K562 (cell line): ENCODE results near the gene ETS1. TPM values are rescaled to one million over a fixed set of nuclear protein-coding genes. Genes with fewer than 3 reads are reported as not detected.

Experiments used
- ATAC-seq: fragments of 200-7000 bp; cut with Tn5 transposase; 3 replicates; pipeline ENCODE4 v1.9.1; 2020; ENCODE audit warnings: moderate library complexity
- BruUV-seq: library from RNA; stranded (reverse); fragments of 400-500 nt; replicated peaks from 2 replicates; lab custom pipeline; 2021; lab: Mats Ljungman, UMichigan
- CTCF ChIA-PET: fragments of 300-600 bp; formaldehyde crosslinking; extraction: SDS; loops from one replicate; lab custom pipeline; 2021; ENCODE audit warnings: low intra/inter-chr PET ratio; lab: Yijun Ruan, JAX
- POLR2A ChIA-PET: fragments of 300-600, 350-650 bp; sonication (Branson Sonifier 250); formaldehyde crosslinking; extraction: SDS; loops from one replicate; lab custom pipeline; 2021; ENCODE audit warnings: antibody characterized with exemption, inconsistent platforms; lab: Yijun Ruan, JAX
- DNase-seq, 4 experiments: peaks; one replicate each; pipeline versions ENCODE4 v3.0.0 to v3.0.0-alpha.2; 2011 to 2018; ENCODE audit warnings: low spot score in 3 of 4, mixed read lengths in 3 of 4; ENCODE audit errors: extremely low read depth in 1 of 4
- FAIRE-seq: peaks from 2 replicates; lab custom pipeline; 2011; peaks lifted over from hg19 to GRCh38; lab: Jason Lieb, UNC
- H2AFZ ChIP-seq: 2 replicates; pipeline ENCODE4 v1.6.0; 2011; ENCODE audit warnings: low read depth, low read length, control low read depth, inconsistent platforms
- H3K27ac ChIP-seq: fragments of 200-600 bp; 3 replicates; pipeline ENCODE4 v1.8.0; 2011; ENCODE audit warnings: low read depth, mild to moderate bottlenecking, control low read depth, inconsistent platforms, low read length, moderate library complexity, mixed read lengths; ENCODE audit errors: extremely low read depth
- H3K27me3 ChIP-seq, 2 experiments: fragments of 300-600 bp in 1 of 2; 2 replicates in 1 of 2; 3 replicates in 1 of 2; pipeline versions ENCODE4 v1.6.0 to v1.8.0; 2011; ENCODE audit warnings: inconsistent platforms in 2 of 2, low read length in 2 of 2, mild to moderate bottlenecking in 1 of 2, mixed read lengths in 1 of 2, moderate library complexity in 1 of 2; ENCODE audit not compliant: control insufficient read depth in 2 of 2, insufficient read depth in 2 of 2
- H3K36me3 ChIP-seq: fragments of 300-600 bp; 3 replicates; pipeline ENCODE4 v1.8.0; 2011; ENCODE audit warnings: mild to moderate bottlenecking, low read length, inconsistent platforms; ENCODE audit not compliant: control insufficient read depth, insufficient read depth
- H3K4me1 ChIP-seq, 2 experiments: fragments of 200-600 bp in 1 of 2; replicated peaks in 1 of 2; 2 replicates in 1 of 2; 3 replicates in 1 of 2; pipeline versions ENCODE4 v1.5.1 to v1.8.0; 2011; ENCODE audit warnings: inconsistent platforms in 2 of 2, low read length in 2 of 2, mild to moderate bottlenecking in 1 of 2, mixed read lengths in 1 of 2, moderate library complexity in 1 of 2; ENCODE audit not compliant: control insufficient read depth in 2 of 2, insufficient read depth in 2 of 2
- H3K4me2 ChIP-seq: 2 replicates; pipeline ENCODE4 v1.6.1; 2011; ENCODE audit warnings: low read length, control low read depth, inconsistent platforms, mixed read lengths; ENCODE audit not compliant: insufficient read depth
- H3K4me3 ChIP-seq: fragments of 200-600 bp; sonication (generic), shearing (Covaris generic); 2 replicates; pipeline ENCODE4 v1.5.1; 2016; ENCODE audit warnings: control low read depth, inconsistent platforms
- H3K79me2 ChIP-seq: fragments of 200-600 bp; 3 replicates; pipeline ENCODE4 v1.8.0; 2011; ENCODE audit warnings: low read length, inconsistent platforms; ENCODE audit not compliant: control insufficient read depth, insufficient read depth
- H3K9ac ChIP-seq, 2 experiments: 2 replicates each; pipeline versions ENCODE4 v1.6.0 to v1.6.1; 2011; ENCODE audit warnings: low read depth in 2 of 2, low read length in 2 of 2, control low read depth in 1 of 2, inconsistent platforms in 1 of 2, mild to moderate bottlenecking in 1 of 2, mixed read lengths in 1 of 2; ENCODE audit not compliant: insufficient read depth in 1 of 2
- H3K9me1 ChIP-seq: one replicate; pipeline ENCODE4 v1.6.0; 2011; ENCODE audit warnings: inconsistent platforms, mild to moderate bottlenecking, low read length, moderate library complexity; ENCODE audit not compliant: control insufficient read depth, insufficient read depth
- H3K9me3 ChIP-seq: replicated peaks from 2 replicates; pipeline ENCODE4 v1.5.1; 2011; ENCODE audit warnings: low read depth, low read length, inconsistent platforms; ENCODE audit not compliant: control insufficient read depth, insufficient read depth
- H4K20me1 ChIP-seq: replicated peaks from 2 replicates; pipeline ENCODE4 v1.6.1; 2011; ENCODE audit warnings: low read length, inconsistent platforms, mixed read lengths; ENCODE audit not compliant: control insufficient read depth, insufficient read depth
- ETV1 ChIP-seq: fragments of 450-650 bp; conservative IDR thresholded peaks from 2 replicates; pipeline ENCODE4 v1.6.1; 2016; ENCODE audit warnings: missing genetic modification characterization, control low read depth, low read depth, missing compliant biosample characterization
- FOXK1 ChIP-seq: sonication (generic); formaldehyde crosslinking; IDR thresholded peaks from 2 replicates; pipeline ENCODE4 v1.8.0; 2022; ENCODE audit warnings: missing genetic modification reagents, mild to moderate bottlenecking, borderline replicate concordance
- IFI16 ChIP-seq: fragments of 250-450 bp; sonication (Bioruptor Pico); IDR thresholded peaks from 2 replicates; pipeline ENCODE4 v2.1.2; 2022; ENCODE audit warnings: mild to moderate bottlenecking, inconsistent platforms
- KLF1 ChIP-seq: fragments of 450-650 bp; IDR thresholded peaks from 2 replicates; pipeline ENCODE4 v1.6.1; 2016; ENCODE audit warnings: missing genetic modification characterization, missing compliant biosample characterization
- KLF16 ChIP-seq: IDR thresholded peaks from 2 replicates; pipeline ENCODE4 v1.6.1; 2016; ENCODE audit warnings: antibody characterized with exemption
- MLLT1 ChIP-seq, 2 experiments: fragments of 450-650 bp; IDR thresholded peaks; 2 replicates each; pipeline ENCODE4 v1.6.1; 2016
- NCOA4 ChIP-seq: fragments of 450-650 bp; IDR thresholded peaks from 2 replicates; pipeline ENCODE4 v1.6.1; 2018; ENCODE audit warnings: mild to moderate bottlenecking; ENCODE audit not compliant: partially characterized antibody
- RBM17 ChIP-seq: fragments of 200-400 bp; formaldehyde crosslinking; IDR thresholded peaks from 2 replicates; pipeline ENCODE4 v1.6.1; 2017; ENCODE audit warnings: low read depth, mild to moderate bottlenecking, low read length, borderline replicate concordance
- SNIP1 ChIP-seq: fragments of 450-650 bp; IDR thresholded peaks from 2 replicates; pipeline ENCODE4 v1.7.1; 2017; ENCODE audit warnings: low read depth, mild to moderate bottlenecking
- ZC3H11A ChIP-seq: IDR thresholded peaks from 2 replicates; pipeline ENCODE4 v1.6.1; 2012; ENCODE audit warnings: low read depth, low read length, improper control_type of control experiment
- WGBS: fragments of 100-300 bp; shearing (Covaris generic); methylation state at CpG from one replicate; pipeline ENCODE4 v1.1.6; 2016; ENCODE audit warnings: low coverage, mixed read lengths; ENCODE audit not compliant: insufficient coverage; ENCODE audit errors: missing lambda C conversion rate; 5-methylcytosine and 5-hydroxymethylcytosine counted together
- in situ Hi-C: fragments of 300-500 bp; cut with MboI; formaldehyde crosslinking; loops from 4 replicates; pipeline ENCODE4 v1.15.0; 2018; ENCODE audit warnings: inconsistent platforms, mixed read lengths
- intact Hi-C: fragments of 100-400 bp; cut with micrococcal nuclease; formaldehyde crosslinking; loops from 2 replicates; pipeline ENCODE4 v1.14.2; 2022
- polyA plus RNA-seq, 8 experiments: library from polyadenylated mRNA; depleted of rRNA in 4 of 8; stranded (reverse) in 5 of 8; unstranded in 3 of 8; fragments of >200 nt; fragmentation: Nextera tagmentation in 2 of 8; fragmentation: Illumina TruSeq in 1 of 8; extraction: Ambion mirVana in 2 of 8; extraction: Trizol in 1 of 8; gene quantifications; 2 replicates each; pipeline versions ENCODE4 v1.2.1 to v1.2.3, GENCODE V29; 2011 to 2014; ENCODE audit warnings: inconsistent platforms in 1 of 8, missing spikeins in 1 of 8
- total RNA-seq, 7 experiments: library from RNA; depleted of rRNA in 6 of 7; stranded (reverse); fragments of >200 nt in 6 of 7; fragmentation: Illumina TruSeq in 2 of 7; extraction: Trizol in 2 of 7; gene quantifications; 2 replicates each; pipeline versions ENCODE4 v1.2.1 to v1.2.3, GENCODE V29; 2011 to 2021; ENCODE audit warnings: low replicate concordance in 1 of 7
- TF ChIP-seq, protein P1 (sequence below): sonication (generic); formaldehyde crosslinking; IDR thresholded peaks from 2 replicates; pipeline ENCODE4 v1.8.0; 2022; ENCODE audit warnings: mild to moderate bottlenecking, missing genetic modification reagents

The ETS1 gene
- total and polyA plus RNA-seq, 9 of the 15 experiments (the other 6 are each of a cell fraction or from before 2014, with no cell fraction given): 0.04 to 1.4 (median 0.23) TPM

DNA sequence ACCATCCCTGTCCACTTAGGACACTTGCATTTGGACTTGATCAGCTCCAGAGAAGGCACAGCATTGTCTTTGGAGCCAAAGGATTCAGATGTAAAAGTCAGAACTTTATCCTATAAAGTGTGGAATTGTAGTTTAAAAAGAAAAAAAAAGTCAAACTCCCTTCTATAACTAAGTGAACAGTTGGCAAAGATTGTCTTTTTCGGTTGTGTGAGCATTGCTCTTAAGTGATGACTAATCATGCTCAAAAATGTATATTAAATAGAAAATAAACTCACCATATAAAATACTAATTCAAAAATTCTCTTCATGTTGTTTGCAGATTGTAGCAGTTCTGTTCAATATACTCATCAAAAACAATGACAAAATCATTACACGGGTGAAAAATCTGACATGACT, 93.8 kb downstream of the ETS1 start:
- FAIRE-seq: no peak
- ATAC-seq: no peak
- no peak overlapping the region for H3K4me3 ChIP-seq
- no TSS peak for BruUV-seq
- intact Hi-C loops (no loop called here), in situ Hi-C loops (no loop called here)
- H3K9ac ChIP-seq: no peak overlapping the region
- 0% methylated on average over 2 of the region's 2 CpGs for WGBS
- H4K20me1 ChIP-seq: no peaks in the 10 kb centered on the region
- no peak overlapping the region for H3K27ac ChIP-seq
- TF ChIP-seq ZC3H11A: no peak
- no peak for TF ChIP-seq IFI16
- no peak for TF ChIP-seq NCOA4
- TF ChIP-seq ETV1 (tag): no peak
- TF ChIP-seq KLF16: no peak
- TF ChIP-seq KLF1: no peak
- TF ChIP-seq, protein P1, sequence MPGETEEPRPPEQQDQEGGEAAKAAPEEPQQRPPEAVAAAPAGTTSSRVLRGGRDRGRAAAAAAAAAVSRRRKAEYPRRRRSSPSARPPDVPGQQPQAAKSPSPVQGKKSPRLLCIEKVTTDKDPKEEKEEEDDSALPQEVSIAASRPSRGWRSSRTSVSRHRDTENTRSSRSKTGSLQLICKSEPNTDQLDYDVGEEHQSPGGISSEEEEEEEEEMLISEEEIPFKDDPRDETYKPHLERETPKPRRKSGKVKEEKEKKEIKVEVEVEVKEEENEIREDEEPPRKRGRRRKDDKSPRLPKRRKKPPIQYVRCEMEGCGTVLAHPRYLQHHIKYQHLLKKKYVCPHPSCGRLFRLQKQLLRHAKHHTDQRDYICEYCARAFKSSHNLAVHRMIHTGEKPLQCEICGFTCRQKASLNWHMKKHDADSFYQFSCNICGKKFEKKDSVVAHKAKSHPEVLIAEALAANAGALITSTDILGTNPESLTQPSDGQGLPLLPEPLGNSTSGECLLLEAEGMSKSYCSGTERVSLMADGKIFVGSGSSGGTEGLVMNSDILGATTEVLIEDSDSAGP (CRISPR knock-in tag): no peak
- no peak for TF ChIP-seq SNIP1
- no peak for TF ChIP-seq MLLT1 (IDR thresholded peaks at IDR 0.05)
- TF ChIP-seq FOXK1 (CRISPR knock-in tag): no peak
- TF ChIP-seq RBM17: no peak
- H3K36me3 ChIP-seq: no peaks in the 10 kb centered on the region
- no peaks in the 10 kb centered on the region for H3K79me2 ChIP-seq
- no peak for DNase-seq
- no peaks in the 10 kb centered on the region for H3K9me3 ChIP-seq
- no peaks in the 10 kb centered on the region for H3K27me3 ChIP-seq
- H3K4me1 ChIP-seq: no peaks in the 10 kb centered on the region; a peak in 1 of 5 replicates
- POLR2A ChIA-PET: no interaction called here
- H2AFZ ChIP-seq: no peak overlapping the region
- H3K4me2 ChIP-seq: no peak overlapping the region
- no peaks in the 10 kb centered on the region for H3K9me1 ChIP-seq
- CTCF ChIA-PET: no interaction called here
